Measurements from ENCODE around the gene N4BP2L2.

DNA sequence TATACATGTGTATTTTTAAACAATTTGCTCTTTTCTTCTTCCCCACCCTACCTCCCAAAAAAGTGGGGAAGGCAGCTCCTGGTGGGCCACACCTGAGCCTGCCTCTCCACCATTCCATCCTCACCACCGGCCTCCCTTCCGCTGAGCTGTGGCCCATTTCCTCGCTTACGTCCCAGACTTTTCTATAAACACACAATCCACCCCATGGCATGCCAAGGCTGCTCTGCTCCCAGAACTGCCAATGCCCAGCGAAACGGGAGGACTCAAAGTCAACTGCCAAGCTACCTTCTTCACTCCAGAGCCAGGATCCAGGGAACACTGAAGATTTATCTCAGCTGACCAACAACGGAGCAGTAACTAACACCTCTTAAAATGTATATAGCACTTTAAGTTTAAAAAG is 113.4 kb downstream of the N4BP2L2 start:
- TF ChIP-seq EP300 (IDR thresholded peaks at IDR 0.05): no peak
- TF ChIP-seq, protein P1, sequence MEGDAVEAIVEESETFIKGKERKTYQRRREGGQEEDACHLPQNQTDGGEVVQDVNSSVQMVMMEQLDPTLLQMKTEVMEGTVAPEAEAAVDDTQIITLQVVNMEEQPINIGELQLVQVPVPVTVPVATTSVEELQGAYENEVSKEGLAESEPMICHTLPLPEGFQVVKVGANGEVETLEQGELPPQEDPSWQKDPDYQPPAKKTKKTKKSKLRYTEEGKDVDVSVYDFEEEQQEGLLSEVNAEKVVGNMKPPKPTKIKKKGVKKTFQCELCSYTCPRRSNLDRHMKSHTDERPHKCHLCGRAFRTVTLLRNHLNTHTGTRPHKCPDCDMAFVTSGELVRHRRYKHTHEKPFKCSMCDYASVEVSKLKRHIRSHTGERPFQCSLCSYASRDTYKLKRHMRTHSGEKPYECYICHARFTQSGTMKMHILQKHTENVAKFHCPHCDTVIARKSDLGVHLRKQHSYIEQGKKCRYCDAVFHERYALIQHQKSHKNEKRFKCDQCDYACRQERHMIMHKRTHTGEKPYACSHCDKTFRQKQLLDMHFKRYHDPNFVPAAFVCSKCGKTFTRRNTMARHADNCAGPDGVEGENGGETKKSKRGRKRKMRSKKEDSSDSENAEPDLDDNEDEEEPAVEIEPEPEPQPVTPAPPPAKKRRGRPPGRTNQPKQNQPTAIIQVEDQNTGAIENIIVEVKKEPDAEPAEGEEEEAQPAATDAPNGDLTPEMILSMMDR (IDR thresholded peaks at IDR 0.05): no peak
